Natural killer cell (primary cell): ENCODE results near the gene FAM210A. TPM values are rescaled to one million over a fixed set of nuclear protein-coding genes. Genes with fewer than 3 reads are reported as not detected.

Source experiments
- ATAC-seq, 3 donors: fragments of 150-1000 bp in 2 of 3; fragments of 200-7000 bp in 1 of 3; cut with Tn5 transposase; 1 replicate in 1 of 3; 2 replicates in 2 of 3; pipeline ENCODE4 v1.10.0; 2021; ENCODE audit warnings: mild to moderate bottlenecking in 2 of 3, moderate library complexity in 2 of 3
- DNase-seq, 2 donors: peaks; one replicate each; pipeline versions ENCODE4 v3.0.0 to v3.0.0-alpha.2; 2013 to 2021; ENCODE audit warnings: mixed read lengths in 1 of 2
- H3K27ac ChIP-seq: one replicate; pipeline ENCODE4 v1.5.1; 2013; ENCODE audit warnings: mild to moderate bottlenecking, low read length
- H3K27me3 ChIP-seq: one replicate; pipeline ENCODE4 v1.6.1; 2013; ENCODE audit warnings: low read length; ENCODE audit not compliant: control insufficient read depth, insufficient read depth
- H3K36me3 ChIP-seq: one replicate; pipeline ENCODE4 v1.6.1; 2013; ENCODE audit warnings: low read length; ENCODE audit not compliant: control insufficient read depth, insufficient read depth
- H3K4me1 ChIP-seq: one replicate; pipeline ENCODE4 v1.6.1; 2013; ENCODE audit warnings: low read length; ENCODE audit not compliant: control insufficient read depth, insufficient read depth
- H3K4me3 ChIP-seq: one replicate; pipeline ENCODE4 v1.5.1; 2013; ENCODE audit warnings: low read length
- H3K9me3 ChIP-seq: one replicate; pipeline ENCODE4 v1.6.1; 2013; ENCODE audit warnings: low read length; ENCODE audit not compliant: control insufficient read depth, insufficient read depth
- H3K27ac Mint-ChIP-seq, 2 donors: one replicate each; pipeline ENCODE4 v1.8.0; 2022; ENCODE audit warnings: mild to moderate bottlenecking in 2 of 2, mixed read lengths in 2 of 2, moderate library complexity in 1 of 2
- H3K27me3 Mint-ChIP-seq, 2 donors: one replicate each; pipeline ENCODE4 v1.8.0; 2022; ENCODE audit warnings: low read depth in 2 of 2, mixed read lengths in 2 of 2
- H3K36me3 Mint-ChIP-seq: one replicate; pipeline ENCODE4 v1.8.0; 2022; ENCODE audit warnings: mixed read lengths
- H3K4me1 Mint-ChIP-seq, 2 donors: one replicate each; pipeline ENCODE4 v1.8.0; 2022; ENCODE audit warnings: mixed read lengths in 2 of 2
- H3K4me3 Mint-ChIP-seq: one replicate; pipeline ENCODE4 v1.8.0; 2022; ENCODE audit warnings: mild to moderate bottlenecking, moderate library complexity, mixed read lengths
- H3K9me3 Mint-ChIP-seq, 2 donors: one replicate each; pipeline ENCODE4 v1.8.0; 2022; ENCODE audit warnings: mixed read lengths in 2 of 2
- WGBS: methylation state at CpG from one replicate; pipeline ENCODE4 v1.1.7; 2013; ENCODE audit warnings: missing lambda C conversion rate; ENCODE audit not compliant: insufficient coverage; 5-methylcytosine and 5-hydroxymethylcytosine counted together
- intact Hi-C: fragments of 100-400 bp; cut with micrococcal nuclease; formaldehyde crosslinking; loops from one replicate; pipeline ENCODE4 v1.14.2; 2022
- total RNA-seq, 4 donors: library from RNA; stranded (reverse); fragments of 120-200 nt in 1 of 4; gene quantifications; one replicate each; pipeline versions ENCODE4 v1.2.3 to v1.2.4, GENCODE V29; 2013 to 2022
- TF ChIP-seq, protein P1 (sequence below): fragments of 200-600 bp; IDR thresholded peaks from one replicate; pipeline ENCODE4 v1.8.0; 2022; ENCODE audit warnings: antibody characterized with exemption

Gene FAM210A
- total RNA-seq, 3 donors from 2014 or later (not counting 1 experiment from before 2014, with no cell fraction given): 5.4 to 11.2 (median 9.2) TPM

DNA sequence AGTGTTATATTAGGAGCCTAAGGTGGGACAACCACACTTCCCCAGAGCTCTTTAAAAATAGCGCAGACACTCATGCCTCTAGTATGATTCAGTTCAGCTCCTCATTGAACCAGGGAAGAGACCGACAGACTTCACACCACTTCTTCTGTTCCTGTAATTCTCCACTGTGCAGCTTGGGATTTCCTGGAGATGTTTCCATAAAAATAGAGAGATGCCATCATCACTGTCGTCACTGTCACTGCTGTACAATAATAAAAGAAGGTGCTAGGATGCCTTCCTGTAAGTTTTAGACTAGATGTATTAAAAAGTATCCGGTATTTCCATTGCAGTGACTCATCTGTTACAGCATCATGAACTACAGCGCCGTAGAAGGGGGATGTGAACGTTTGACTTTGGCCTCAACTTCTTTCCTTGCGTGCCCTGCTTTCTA is 110.9 kb downstream of the FAM210A start:
- peaks cover 16% of the 10 kb centered on the region for H3K27me3 ChIP-seq
- DNase-seq (peak in 1 of 2 donors; percentile 44), ATAC-seq (no peak)
- H3K27ac ChIP-seq: no peak overlapping the region
- H3K4me1 ChIP-seq: peaks cover 56% of the 10 kb centered on the region
- H3K36me3 ChIP-seq: no peaks in the 10 kb centered on the region
- no peaks in the 10 kb centered on the region for H3K9me3 Mint-ChIP-seq
- H3K4me3 Mint-ChIP-seq: peak overlapping the region; percentile 50
- 62% methylated on average over 8 of the region's 8 CpGs for WGBS
- peaks cover 25 to 46% of the 10 kb centered on the region in 2 donors for H3K27me3 Mint-ChIP-seq
- H3K4me3 ChIP-seq: no peak overlapping the region
- TF ChIP-seq, protein P1, sequence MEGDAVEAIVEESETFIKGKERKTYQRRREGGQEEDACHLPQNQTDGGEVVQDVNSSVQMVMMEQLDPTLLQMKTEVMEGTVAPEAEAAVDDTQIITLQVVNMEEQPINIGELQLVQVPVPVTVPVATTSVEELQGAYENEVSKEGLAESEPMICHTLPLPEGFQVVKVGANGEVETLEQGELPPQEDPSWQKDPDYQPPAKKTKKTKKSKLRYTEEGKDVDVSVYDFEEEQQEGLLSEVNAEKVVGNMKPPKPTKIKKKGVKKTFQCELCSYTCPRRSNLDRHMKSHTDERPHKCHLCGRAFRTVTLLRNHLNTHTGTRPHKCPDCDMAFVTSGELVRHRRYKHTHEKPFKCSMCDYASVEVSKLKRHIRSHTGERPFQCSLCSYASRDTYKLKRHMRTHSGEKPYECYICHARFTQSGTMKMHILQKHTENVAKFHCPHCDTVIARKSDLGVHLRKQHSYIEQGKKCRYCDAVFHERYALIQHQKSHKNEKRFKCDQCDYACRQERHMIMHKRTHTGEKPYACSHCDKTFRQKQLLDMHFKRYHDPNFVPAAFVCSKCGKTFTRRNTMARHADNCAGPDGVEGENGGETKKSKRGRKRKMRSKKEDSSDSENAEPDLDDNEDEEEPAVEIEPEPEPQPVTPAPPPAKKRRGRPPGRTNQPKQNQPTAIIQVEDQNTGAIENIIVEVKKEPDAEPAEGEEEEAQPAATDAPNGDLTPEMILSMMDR: no peak
- peaks cover 52 to 54% of the 10 kb centered on the region in 2 donors for H3K4me1 Mint-ChIP-seq
- no peaks in the 10 kb centered on the region for H3K9me3 ChIP-seq
- intact Hi-C loops: loop anchor here (10.0 kb wide), 1 partner anchor 701 kb away; no protein-coding TSS in a partner anchor
- H3K36me3 Mint-ChIP-seq: no peaks in the 10 kb centered on the region
- peak overlapping the region in 1 of 2 donors; percentile 77 for H3K27ac Mint-ChIP-seq

DNA sequence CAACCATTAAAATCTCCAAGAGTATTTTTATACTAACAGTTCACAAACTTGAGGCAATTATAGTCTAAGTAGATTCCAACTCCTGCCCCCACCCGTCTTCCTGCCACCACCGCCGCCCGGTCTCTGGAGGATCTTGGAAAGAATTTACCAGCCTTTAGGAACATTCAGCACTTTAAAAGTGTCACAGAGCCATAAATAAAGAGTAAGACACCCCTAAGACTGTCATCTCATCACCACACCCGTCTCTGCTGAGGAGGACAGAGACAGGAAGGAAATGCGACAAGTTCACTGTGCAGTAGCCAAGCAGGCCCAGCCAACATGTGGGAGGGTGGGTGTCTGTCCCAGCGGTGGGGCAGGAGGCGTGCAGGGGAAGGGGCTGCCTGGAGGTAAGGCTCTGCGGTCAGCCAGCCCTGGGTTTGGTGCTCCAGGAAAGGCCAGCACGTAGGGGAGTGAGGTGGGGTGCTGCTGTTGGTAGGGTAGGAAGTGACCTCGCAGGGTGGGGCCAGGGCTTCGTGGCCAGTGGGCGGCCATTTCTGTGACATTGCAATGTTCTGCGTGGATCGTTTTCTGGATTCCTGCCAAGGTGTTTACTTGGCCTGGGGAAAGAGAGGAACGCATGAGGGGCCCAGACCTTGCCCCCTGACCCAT is 111.6 kb downstream of the FAM210A start:
- Mint-ChIP-seq H3K9me3 (no peaks in the 10 kb centered on the region), H3K27me3 (peaks cover 25 to 46% of the 10 kb centered on the region in 2 donors), H3K27ac (peak overlapping the region in 1 of 2 donors; percentile 77), H3K36me3 (no peaks in the 10 kb centered on the region), H3K4me1 (peaks cover 50 to 52% of the 10 kb centered on the region in 2 donors), H3K4me3 (peak overlapping the region; percentile 50)
- TF ChIP-seq, protein P1: no peak
- Histone ChIP-seq H3K4me1 (peaks cover 56% of the 10 kb centered on the region), H3K4me3 (no peak overlapping the region), H3K9me3 (no peaks in the 10 kb centered on the region), H3K27me3 (peaks cover 16% of the 10 kb centered on the region), H3K36me3 (no peaks in the 10 kb centered on the region), H3K27ac (peak overlapping the region; percentile 12)
- WGBS: 11% methylated on average over 16 of the region's 16 CpGs
- DNase-seq (peak in 1 of 2 donors; percentile 57), ATAC-seq (peak in 2 of 3 donors; percentile 16)
- intact Hi-C loops: loop anchor here (10.0 kb wide), 1 partner anchor 700 kb away; no protein-coding TSS in a partner anchor

DNA sequence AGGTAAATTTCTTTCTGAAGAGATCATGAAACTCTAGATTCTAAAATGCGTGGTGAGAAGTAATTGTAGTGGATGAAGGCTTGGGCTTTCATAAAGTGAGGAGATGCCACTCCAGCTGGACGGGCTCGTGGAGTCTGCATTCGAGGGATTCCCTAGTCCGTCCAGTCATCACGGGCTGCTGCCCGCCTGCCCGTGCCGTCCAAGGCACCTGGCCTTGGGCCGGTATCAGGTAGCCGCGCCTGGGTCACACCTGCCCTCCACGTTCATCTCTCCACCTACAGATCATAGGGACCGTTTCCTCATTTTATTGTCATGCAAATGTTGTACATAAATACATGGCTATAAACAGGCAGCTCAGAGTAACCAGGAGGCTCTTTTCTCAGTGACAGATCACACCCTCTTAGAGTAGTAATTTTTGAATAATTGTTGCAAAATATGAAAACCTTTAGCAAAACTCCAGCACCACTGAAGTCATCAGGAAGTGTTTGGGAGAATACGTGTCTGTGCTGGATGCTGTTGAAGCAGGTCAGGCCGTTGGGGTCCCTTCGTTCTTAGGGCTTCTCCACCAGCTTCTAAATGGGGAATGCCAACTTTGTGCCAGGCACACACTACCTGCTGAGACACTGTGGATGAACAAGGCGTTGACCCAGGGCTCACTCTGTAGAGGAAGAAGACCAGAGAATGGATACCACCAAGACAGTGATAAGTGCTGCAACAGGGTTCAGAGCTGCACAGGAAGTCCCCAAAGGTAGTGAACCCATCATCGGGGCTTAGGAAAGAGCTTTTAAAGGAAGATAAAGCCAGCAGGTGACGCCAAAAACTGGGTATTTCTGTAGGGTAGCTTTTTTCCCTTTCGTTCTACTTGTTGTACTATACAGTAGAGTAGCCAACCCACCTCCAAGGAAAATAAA is 112.5 kb downstream of the FAM210A start:
- H3K27ac ChIP-seq: peak overlapping the region; percentile 12
- Mint-ChIP-seq H3K9me3 (no peaks in the 10 kb centered on the region), H3K27ac (no peak overlapping the region), H3K36me3 (no peaks in the 10 kb centered on the region), H3K27me3 (peaks cover 25 to 46% of the 10 kb centered on the region in 2 donors), H3K4me3 (no peak overlapping the region), H3K4me1 (peaks cover 57 to 59% of the 10 kb centered on the region in 2 donors)
- WGBS: 62% methylated on average over 19 of the region's 21 CpGs
- no peaks in the 10 kb centered on the region for H3K9me3 ChIP-seq
- DNase-seq (peak in 1 of 2 donors; percentile 53), ATAC-seq (no peak)
- H3K4me3 ChIP-seq: no peak overlapping the region
- H3K36me3 ChIP-seq: no peaks in the 10 kb centered on the region
- TF ChIP-seq, protein P1: no peak
- H3K27me3 ChIP-seq: peaks cover 16% of the 10 kb centered on the region
- intact Hi-C loops: loop anchor here (10.0 kb wide), 1 partner anchor 699 kb away; no protein-coding TSS in a partner anchor
- H3K4me1 ChIP-seq: peaks cover 62% of the 10 kb centered on the region

Other genes with a start within 250 kb of the FAM210A start
- gene RNMT, start 115 bp upstream of the FAM210A start, total RNA-seq: 10 to 100 TPM; 68.9 to 77.4 (median 71.9) TPM
- gene MC5R, start 97.6 kb upstream of the FAM210A start, total RNA-seq: not detected
- gene MC2R, start 189.0 kb upstream of the FAM210A start, total RNA-seq: not detected